Retinal pigment epithelial cell (primary cell): ENCODE results near the gene S100A7.

Source experiments
- DNase-seq: peaks from one replicate; pipeline ENCODE4 v3.0.0-alpha.2; 2010; ENCODE audit warnings: low read depth
- H3K4me3 ChIP-seq: 2 replicates; pipeline ENCODE4 v1.5.1; 2011; ENCODE audit warnings: mild to moderate bottlenecking, low read length, control low read depth, moderate library complexity
- CTCF ChIP-seq: conservative IDR thresholded peaks from 2 replicates; pipeline ENCODE4 v1.5.1; 2011; ENCODE audit warnings: low read depth, low read length, control low read depth, inconsistent platforms

The S100A7 gene

GRCh38 chr1:153460551-153460950, at the start of gene S100A7:
S100A7 (minus strand) TSS chr1:153460651; CDS start chr1:153459013, 1,638 bp downstream.
- no peak for TF ChIP-seq CTCF
- DNase-seq = no peak
- no peak within 1 kb of the TSS for H3K4me3 ChIP-seq

- TF ChIP-seq CTCF = peak; percentile 68
- no peak overlapping the region for H3K4me3 ChIP-seq
- no peak for DNase-seq
These were observed 49.4 kb upstream of the S100A7 start for GRCh38 chr1:153509729-153510354.

GRCh38 chr1:153509036-153509435, 48.6 kb upstream of the S100A7 start:
- TF ChIP-seq CTCF = no peak
- no peak for DNase-seq
- no peak overlapping the region for H3K4me3 ChIP-seq

- no peak for TF ChIP-seq CTCF
- H3K4me3 ChIP-seq = no peak overlapping the region
- no peak for DNase-seq
These were observed 47.6 kb upstream of the S100A7 start for GRCh38 chr1:153507926-153508583.

- TF ChIP-seq CTCF = no peak
- no peak overlapping the region for H3K4me3 ChIP-seq
- peak; percentile 61 for DNase-seq
These were observed 46.5 kb upstream of the S100A7 start for GRCh38 chr1:153506831-153507413.

- H3K4me3 ChIP-seq = no peak overlapping the region
These were observed 45.9 kb upstream of the S100A7 start for GRCh38 chr1:153506386-153506785.

More at GRCh38 chr1:153506386-153506785, 45.9 kb upstream of the S100A7 start:
- DNase-seq = no peak
- no peak for TF ChIP-seq CTCF
